Dedifferentiated amniotic fluid mesenchymal stem cell (primary cell): ENCODE measurements around the gene AGXT2.

ENCODE experiments used
- DNase-seq: peaks from one replicate; pipeline ENCODE4 v3.0.0-alpha.2; 2016; ENCODE audit errors: extremely low spot score

The AGXT2 gene, protein sequence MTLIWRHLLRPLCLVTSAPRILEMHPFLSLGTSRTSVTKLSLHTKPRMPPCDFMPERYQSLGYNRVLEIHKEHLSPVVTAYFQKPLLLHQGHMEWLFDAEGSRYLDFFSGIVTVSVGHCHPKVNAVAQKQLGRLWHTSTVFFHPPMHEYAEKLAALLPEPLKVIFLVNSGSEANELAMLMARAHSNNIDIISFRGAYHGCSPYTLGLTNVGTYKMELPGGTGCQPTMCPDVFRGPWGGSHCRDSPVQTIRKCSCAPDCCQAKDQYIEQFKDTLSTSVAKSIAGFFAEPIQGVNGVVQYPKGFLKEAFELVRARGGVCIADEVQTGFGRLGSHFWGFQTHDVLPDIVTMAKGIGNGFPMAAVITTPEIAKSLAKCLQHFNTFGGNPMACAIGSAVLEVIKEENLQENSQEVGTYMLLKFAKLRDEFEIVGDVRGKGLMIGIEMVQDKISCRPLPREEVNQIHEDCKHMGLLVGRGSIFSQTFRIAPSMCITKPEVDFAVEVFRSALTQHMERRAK

DNA sequence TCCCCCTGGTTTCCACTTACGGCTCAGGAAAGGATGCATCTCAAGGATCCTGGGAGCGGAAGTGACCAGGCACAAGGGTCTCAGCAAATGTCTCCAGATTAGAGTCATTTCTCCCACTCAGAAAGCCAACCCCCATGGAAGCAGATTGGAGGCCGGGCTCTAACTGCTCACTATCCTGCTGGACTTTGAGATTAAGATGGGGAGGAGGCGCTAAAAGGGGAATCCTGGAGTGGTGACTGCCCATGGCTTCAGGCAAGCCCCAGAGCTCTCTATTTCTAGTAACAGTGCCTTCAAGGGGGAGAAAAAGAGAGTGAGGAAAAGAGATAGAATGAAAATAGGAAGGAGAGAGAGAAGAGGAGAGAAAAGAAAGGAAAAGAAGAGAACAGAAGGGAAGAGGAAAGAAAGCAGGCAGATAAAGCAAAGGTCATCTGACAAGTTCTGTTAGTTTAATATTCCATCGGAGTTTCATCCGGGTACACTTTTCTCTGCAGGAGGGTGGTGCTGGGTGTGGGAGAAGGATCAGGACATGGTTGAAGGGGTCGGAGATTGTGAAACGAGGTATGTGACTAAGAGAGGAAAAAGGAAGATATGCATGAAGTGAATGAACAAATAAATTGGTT lies at the start of gene AGXT2:
AGXT2 (minus strand) TSS at position 165 of the 620 bp plus-strand sequence; CDS start at position 108, 57 bp downstream.
- DNase-seq, result no peak

DNA sequence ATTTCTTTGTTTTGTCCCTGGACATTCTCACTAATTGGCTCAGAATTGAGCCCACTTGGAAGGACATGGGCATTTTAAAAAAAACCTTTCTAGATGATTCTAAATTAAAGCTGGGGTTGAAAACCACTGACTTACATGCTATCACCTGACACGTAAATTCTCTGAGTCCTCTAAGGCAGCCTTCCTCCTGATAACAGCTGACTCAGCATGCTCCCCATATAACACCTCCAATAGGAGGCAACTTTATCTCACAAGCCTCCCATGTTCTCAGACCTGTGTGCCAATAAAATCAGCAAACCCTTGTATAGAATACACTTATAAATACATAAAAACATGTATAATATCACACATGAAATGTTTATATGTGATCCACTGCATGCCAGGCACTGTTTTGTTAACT lies 49.2 kb upstream of the AGXT2 start:
- no peak for DNase-seq

DNA sequence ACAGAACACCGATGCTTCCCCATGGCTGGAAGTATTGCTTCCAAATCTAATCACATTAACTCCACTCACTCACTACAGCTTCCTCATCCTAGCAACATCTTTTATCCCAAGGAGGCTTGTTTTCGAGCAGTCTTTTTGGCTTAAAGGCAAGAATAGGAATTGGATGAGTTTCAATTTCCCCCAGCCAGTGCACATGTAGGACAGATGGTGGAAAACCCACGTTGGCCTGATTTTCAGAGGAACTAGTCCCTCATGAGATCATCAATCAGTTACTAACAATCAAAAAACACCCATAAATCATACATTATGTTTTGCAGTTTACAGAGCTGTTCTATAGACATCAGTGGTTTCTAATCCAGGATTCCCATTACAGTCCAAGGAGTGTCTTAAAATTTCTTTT lies 48.5 kb upstream of the AGXT2 start:
- DNase-seq, result no peak

DNA sequence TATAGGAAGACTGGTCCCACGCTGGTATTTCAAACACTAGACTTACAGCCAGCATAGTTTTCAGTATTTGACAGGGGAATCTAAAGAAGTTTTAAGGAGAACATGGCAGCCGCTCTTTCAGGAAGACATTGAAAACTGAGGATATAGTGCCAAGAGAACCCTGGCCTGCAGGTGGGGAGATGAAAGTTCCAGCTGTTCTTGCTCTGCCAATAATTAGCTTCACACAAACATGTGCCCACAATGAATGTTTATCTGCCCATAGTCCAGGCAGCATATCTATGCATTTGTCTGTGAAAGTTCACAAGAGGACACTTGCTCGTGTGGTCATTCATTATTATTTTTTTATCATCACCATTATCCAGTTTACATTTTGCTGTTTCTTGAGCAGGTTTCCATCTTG lies 47.6 kb upstream of the AGXT2 start:
- DNase-seq, result no peak

DNA sequence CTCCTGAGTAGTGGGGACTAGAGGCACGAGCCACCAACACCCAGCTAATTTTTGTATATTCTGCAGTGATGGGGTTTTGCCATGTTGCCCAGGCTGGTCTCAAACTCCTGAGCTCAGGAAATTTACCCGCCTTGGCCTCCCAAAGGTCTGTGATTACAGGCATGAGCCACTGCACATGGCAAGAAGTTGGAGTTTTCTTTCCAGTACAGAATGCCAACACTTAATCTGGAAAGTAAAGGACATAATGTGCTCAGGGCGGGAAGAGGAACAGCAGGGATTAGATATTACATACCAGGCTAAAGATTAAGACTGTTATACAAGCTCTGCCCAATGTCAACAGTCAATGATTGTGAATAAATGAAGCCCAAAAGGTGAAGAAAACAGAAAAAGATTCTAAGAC lies 47.2 kb upstream of the AGXT2 start:
- DNase-seq, result no peak

DNA sequence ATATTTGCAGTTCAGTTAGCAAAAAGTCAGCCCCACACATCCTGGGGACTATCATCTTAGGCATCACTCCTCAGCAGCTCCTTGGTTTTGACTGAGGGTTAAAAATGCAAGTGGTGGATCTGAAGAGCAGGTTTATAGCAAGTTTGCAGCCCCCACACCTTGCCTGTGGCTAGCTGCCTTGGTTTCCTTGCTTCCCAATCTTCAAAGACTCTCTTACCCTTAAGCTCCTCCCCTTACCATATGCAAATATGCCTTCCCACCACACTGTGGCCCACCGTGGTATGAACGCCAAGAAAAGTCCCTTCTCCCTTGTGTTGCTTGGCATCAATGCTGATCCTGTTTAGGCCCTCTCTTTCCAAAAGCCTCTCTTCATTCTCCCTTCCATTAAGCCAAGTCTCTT lies 45.0 kb upstream of the AGXT2 start:
- DNase-seq, result no peak

DNA sequence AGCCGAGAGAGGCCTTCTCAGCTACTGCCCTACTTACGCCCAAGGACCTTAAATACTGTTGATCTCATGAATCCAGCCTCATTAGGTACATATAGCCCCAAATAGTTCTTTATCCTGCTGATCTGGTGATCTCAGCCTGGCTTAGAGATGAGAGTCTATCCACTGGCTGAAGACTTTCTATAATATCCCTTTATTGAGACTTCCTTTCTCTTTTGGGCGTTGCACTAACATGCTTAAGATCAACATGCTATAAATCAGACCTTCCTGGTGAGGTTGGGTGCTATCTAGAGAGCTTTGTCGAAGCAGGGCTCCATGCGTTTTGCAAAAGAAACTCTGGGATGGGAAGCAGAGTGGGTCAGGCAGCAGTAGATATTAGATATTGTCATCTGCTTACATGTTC lies 44.0 kb upstream of the AGXT2 start:
- no peak for DNase-seq

DNA sequence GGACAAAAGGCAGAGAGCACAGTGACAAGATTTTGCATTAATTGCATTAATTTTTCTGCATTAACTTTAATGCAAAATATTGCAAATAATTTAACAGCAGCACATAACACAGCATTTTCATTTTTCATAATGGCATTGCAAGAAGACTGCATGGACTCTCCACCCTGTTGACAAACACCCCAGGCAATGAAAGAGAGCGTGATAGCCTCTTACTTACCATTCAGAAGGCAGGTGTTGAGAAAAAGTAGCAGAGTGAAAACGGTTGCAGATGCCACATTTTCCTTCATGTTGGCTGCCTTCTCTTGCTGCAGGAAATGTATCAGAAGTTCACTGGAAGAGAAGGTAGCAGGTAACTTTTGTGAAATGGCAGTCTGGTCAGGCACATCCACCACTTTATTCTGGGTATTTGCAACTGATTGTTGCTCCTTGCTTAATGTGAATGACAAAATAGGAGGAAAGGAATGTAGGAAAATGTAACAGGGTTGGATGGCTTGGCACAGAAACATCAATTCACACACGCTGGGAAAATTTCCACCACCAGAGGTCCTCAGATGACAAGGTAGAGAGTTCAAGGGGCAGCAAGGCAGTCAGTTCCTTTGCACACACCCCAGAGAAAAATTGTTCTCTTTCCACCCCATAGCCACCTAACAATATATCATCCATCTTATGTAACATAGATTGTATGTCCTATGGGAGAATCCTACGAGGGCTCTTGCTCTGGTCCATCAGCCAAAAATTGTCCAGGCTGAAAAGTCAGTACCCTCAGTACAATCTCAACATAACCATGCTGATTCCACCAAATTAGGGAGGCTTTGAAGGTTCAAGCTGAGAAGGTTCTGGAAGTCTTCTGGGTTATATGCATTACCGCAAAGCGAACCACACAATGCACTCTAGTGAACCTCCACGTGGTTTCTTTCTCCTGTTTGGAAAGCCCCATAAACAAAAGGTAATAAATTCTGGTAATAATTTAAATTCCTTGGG lies 41.9 kb upstream of the AGXT2 start:
- DNase-seq, result peak; percentile 60

DNA sequence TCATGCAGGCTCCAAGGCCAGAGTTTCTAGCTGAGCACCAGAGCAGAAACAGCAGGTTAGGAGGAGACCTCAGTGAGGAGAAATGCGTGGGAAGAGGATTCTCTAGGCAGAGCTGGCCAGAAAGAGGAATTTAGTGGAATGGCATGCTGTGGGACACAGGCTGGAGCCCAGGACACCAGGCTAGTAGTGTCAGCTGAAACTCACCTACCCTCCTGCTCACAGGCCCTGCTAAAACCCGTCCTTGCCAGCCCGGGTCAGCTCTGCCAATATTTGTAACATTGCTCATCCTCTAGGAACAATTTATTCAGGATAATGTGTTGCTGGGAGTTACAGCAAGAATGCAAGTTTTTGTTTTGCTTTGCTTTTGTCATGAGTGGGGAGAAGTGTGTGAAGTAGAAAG lies 40.2 kb upstream of the AGXT2 start:
- DNase-seq, result peak; percentile 26

DNA sequence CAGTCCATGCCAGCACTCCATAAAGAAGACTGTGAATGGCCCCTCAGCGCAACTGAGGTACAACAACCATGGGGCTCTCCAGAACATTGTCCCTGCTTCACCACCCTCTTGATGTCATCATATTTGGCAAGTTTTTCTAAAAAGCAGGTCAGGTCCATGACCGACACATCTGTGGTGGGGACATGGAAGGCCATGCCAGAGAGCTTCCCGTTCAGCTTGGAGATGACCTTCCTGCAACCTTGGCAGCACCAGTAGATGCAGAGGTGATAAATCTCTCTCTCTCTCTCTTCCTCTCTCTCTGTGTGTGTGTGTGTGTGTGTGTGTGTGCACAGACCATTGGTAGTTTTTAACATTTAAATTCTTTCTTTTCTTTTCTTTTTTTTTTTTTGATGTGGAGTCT lies 35.4 kb upstream of the AGXT2 start:
- DNase-seq, result no peak

DNA sequence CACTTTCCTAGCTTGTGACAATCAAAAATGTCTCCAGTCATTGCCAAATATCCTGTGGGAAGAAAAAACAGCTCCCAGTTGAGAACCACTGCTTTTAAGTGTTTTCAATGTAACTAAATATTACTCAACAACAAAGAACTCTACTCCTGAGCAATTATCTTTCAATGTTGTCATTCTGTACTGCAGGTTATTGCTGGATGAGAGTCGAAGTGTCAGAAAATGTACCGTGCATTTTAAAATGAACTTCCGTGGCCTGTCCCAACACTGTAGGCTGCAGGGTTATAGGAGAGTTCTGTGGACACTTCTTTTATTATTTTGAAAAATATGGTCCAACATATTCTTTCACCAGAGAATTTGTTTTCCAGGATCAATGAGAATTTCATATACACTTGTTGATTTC lies 34.8 kb upstream of the AGXT2 start:
- DNase-seq, result no peak

DNA sequence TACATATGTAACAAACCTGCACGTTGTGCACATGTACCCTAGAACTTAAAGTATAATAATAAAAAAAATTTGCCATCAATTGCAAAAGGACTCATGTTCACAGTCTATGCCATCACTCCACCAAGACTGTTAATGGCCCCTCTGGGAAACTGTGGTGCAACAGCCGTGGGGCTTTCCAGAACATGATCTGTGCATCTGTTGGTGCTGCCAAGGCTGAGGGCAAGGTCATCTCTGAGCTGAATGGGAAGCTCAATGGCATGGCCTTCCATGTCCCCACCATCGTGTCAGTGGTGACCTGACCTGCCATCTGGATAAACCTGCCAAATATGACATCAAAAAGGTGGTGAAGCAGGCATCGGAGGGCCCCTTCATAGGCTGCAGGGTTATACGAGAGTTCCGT lies 33.4 kb upstream of the AGXT2 start:
- no peak for DNase-seq

DNA sequence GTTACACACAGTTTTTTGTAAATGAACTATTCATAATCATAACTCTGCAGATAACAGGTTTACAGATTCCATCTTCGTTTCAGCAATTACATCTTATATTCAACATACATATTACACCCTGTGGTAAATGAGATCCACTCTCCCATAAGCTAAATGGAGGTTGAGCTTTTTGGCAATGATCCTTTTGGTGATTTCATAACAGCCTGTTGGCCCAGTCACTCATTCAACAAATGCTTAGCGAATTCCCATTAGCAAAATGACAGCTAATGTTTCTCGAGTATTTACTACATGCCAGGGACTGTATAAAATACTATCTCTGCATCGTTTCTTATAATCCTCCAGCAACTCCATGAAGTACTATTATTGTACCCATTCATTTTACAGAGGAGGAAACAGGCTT lies 25.4 kb upstream of the AGXT2 start:
- no peak for DNase-seq

DNA sequence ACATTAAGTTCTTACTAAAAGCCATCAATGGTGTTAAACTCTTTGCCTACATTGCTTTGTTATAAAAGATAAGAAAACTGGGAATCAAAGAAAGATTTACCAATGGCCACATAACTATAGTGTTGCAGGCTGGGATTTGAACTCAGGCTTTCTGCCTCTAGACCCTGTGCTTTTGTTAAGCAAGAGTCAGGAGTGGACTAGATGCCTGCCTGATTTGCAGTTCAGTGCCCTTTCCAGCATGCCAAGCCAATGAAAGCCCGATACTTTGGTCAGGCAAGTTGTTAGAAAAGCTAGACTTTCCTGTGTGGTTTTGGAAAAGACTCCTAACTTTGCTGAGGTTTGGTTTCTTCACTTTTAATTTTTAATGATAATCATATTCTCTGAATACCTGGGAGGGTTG lies 21.4 kb upstream of the AGXT2 start:
- DNase-seq, result no peak

DNA sequence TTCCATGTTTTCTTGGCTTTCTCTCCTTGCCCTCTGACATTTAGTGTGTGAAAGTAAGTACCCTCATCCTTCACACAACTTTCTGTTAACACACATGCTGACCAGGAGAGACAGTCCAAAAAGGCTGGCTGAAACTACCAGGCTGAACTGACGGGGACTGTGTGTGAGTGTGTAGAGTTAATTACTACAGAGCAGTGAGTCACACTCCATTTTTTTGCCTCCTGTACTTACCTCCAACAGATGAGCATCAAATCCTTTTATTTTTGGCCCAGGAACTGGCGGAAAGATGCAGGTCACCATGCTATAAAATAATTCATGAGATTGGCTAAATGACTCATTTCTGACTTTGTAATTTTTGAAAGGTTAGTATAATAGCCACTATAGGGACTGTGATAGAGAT lies 20.2 kb upstream of the AGXT2 start:
- DNase-seq, result no peak

DNA sequence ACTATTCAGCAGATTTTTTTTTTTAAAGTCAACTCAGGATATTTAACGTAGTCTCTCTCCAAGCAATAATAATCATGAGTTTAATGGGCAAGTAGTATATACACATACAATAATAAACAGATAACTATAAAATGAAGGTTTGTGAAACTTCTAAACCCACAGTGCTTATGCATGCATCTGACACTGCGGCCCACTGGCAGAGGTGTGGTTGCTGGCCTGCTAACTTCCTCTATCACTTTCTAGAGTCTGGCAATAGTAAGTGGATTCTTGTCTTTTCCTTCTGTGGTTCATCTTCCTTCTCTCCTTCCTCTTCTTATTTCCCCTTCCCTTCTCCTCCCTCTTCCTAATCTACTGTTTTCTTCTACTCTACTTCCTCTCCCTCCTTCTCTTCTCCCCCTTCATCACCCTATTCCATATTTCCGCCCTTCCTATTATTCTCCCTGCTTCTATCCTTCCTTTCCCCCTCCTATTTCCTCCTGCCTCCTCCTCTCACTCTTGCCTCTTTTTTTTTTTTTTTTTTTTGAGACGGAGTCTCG lies 18.6 kb upstream of the AGXT2 start:
- no peak for DNase-seq

DNA sequence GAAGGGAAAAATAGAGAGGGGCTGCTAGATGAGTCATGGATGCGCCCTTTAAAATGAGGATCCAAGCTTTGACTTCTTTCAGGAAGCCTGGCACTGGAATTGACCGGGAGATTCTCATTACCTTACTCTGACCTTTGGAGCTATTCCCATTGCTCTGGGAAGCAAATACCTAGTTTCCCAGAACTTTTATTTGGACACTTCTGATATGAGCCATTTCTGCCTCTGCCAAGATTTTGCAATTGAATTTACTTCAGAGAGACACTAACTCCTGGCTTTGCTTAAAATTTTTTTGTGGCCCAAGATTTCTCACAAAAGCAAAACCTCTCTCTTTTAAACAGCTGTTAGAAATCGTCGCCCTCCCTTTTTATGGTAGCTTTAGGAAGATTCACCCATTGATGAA lies 15.7 kb upstream of the AGXT2 start:
- no peak for DNase-seq

DNA sequence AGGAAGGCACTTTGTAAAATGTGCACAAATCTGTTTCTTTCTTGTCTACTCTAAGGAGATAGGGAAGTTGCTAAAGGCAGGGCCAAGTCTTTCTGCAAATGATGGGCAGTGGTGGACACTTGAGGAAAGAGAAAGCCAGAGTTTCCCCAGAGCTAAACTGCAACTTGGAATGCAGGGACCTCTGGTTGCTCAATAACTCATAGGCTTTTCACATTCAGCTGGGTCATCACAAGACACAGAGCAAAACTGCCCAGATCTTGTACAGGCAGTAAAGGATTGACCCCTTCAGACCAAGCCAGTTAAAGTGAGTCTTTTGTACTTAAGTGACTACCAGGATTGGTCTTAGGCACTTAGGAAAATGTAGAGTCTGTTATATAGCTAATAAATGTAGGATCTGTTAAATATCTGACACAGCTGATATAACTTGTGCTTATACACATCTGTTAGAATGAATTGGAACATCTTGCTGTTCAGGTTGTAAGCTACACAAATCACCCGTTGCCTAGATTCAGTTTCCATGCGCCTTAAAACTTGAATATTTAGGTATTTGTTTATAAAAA lies 13.5 kb upstream of the AGXT2 start:
- no peak for DNase-seq

DNA sequence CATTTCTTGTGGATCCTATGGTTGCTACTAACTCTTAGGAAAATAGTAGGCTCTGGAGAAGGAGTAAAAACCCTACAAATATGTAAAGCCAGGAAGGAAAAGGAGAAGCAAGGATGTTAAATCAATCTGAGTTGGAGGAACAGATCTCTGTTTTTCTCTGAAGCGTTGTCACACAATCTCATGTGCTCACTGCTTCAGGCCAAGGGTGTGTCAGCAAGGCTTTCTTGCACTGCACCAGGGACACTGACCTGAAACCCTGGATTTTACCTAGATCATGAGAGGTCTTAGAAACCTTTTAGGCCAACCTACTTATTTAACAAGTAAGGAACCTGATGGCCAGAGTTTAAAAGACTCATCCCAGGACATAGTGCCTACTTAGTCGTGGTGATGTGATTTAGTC lies 12.5 kb upstream of the AGXT2 start:
- DNase-seq, result no peak

DNA sequence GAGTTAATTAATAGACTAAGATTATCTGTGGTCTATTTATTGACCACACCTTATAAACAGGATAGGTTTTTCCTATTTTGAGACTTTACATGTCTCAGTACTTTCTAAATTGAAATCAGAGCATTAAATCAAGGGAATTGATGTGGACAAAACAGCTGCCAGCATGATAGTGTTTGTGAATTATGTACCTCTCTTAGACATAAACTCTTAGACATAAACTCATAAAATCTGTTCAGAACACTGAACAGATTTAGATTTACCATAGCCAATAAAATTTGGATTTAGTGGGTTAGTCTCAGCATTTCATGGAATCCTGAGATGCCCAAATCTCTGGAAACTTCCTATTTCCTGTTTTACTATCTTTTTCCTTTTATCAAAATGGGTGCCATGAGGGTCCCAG lies 11.5 kb upstream of the AGXT2 start:
- no peak for DNase-seq

DNA sequence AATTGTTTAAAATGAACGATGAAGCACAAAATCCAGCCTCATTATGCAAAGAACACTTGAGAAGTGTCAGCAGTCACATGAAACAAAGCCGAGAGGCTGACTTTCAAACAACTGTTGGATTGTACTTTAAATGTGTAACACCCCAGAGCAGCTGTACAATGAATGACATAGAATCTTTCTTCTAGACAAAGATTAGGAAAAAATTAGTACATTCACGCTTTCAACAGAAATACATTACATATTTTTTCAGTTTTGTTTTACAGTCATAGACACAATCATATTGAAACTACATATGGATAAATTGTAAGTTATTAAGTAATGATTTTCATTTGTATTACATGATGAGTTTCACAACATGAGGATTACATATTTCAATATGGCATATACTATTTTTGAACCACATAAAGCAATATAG lies 10.6 kb upstream of the AGXT2 start:
- no peak for DNase-seq

DNA sequence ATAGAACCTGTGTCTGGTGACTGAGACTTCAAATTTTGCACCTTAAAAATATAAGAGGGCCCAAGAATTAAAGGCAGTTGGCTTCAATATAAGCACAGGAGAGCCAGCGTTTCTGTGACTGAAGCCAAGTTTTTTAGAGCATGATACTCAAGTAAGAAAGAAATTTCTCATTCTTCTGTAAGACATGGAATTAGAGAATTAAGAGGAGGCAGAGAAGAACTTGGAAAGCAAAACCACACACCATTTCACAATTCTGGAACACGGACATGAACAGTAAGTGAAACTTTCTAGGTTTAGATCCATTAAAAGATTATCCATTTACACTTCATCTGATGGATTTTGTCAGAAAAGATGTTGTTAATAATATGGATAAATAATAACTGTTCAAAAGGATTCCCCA lies 8.9 kb upstream of the AGXT2 start:
- no peak for DNase-seq
